GM21528 (cell line): ENCODE results near the gene ZNF618.
"Not testable (repeated sequence)": the region's sequence is repeated elsewhere in the genome, so short reads cannot be mapped to it uniquely, and the experiment has no call there.

ENCODE experiments used
- ATAC-seq: cut with Tn5 transposase; IDR thresholded peaks from one replicate; pipeline ENCODE4 v1.9.1; 2021; ENCODE audit warnings: mild to moderate bottlenecking, moderate library complexity; ENCODE audit not compliant: unreplicated experiment, low FRiP score

Gene ZNF618

GRCh38 chr9:114072184-114073140, 196.4 kb downstream of the ZNF618 start:
- ATAC-seq, result no peak

GRCh38 chr9:114075602-114076001, 199.5 kb downstream of the ZNF618 start:
- ATAC-seq, result no peak

- no peak for ATAC-seq
Measured at GRCh38 chr9:114076237-114077161, 200.4 kb downstream of the ZNF618 start.

GRCh38 chr9:114077162-114077837, 201.2 kb downstream of the ZNF618 start:
- no peak for ATAC-seq

GRCh38 chr9:114078021-114078780, 202.1 kb downstream of the ZNF618 start, which contains the start of gene AMBP:
Gene AMBP, minus strand, starts transcription at chr9:114078300. Its CDS starts 91 bp downstream, at chr9:114078209.
- no peak for ATAC-seq

GRCh38 chr9:114078781-114079156, 202.7 kb downstream of the ZNF618 start:
- no peak for ATAC-seq

- ATAC-seq, result no peak
Measured at GRCh38 chr9:114080195-114080772, 204.2 kb downstream of the ZNF618 start.

- ATAC-seq, result no peak
Measured at GRCh38 chr9:114080773-114081440, 204.8 kb downstream of the ZNF618 start.

- no peak for ATAC-seq
Measured at GRCh38 chr9:114081441-114082016, 205.4 kb downstream of the ZNF618 start.

GRCh38 chr9:114082017-114082762, 206.1 kb downstream of the ZNF618 start:
- ATAC-seq, result peak; percentile 81

- ATAC-seq, result not testable (repeated sequence)
Measured at GRCh38 chr9:114082763-114083412, 206.8 kb downstream of the ZNF618 start.

- no peak for ATAC-seq
Measured at GRCh38 chr9:114083666-114084065, 207.6 kb downstream of the ZNF618 start.

- no peak for ATAC-seq
Measured at GRCh38 chr9:114084282-114085073, 208.4 kb downstream of the ZNF618 start.

- no peak for ATAC-seq
Measured at GRCh38 chr9:114085387-114085789, 209.3 kb downstream of the ZNF618 start.

- ATAC-seq, result no peak
Measured at GRCh38 chr9:114086009-114086408, 209.9 kb downstream of the ZNF618 start.

- no peak for ATAC-seq
Measured at GRCh38 chr9:114086607-114087006, 210.5 kb downstream of the ZNF618 start.

GRCh38 chr9:114087721-114088120, 211.6 kb downstream of the ZNF618 start:
- ATAC-seq, result no peak
